Measurements from ENCODE around the gene GRIK4. TPM values are rescaled to one million over a fixed set of nuclear protein-coding genes. Genes with fewer than 3 reads are reported as not detected.

Gene GRIK4
- total RNA-seq, 2 experiments from 2014 or later: not detected

GRCh38 chr11:120471131-120471530 is 40.4 kb upstream of the GRIK4 start:
- no peaks in the 10 kb centered on the region for H3K27me3 Mint-ChIP-seq
- DNase-seq (no peak), ATAC-seq (no peak)
- H3K27ac Mint-ChIP-seq: no peak overlapping the region
- no peak for TF ChIP-seq CTCF (IDR thresholded peaks at IDR 0.05)
- intact Hi-C loops (cut with micrococcal nuclease): no loop called here
- ChIA-PET POLR2A (no interaction called here), CTCF (no interaction called here)
- H3K36me3 Mint-ChIP-seq (ENCODE audit: low read depth): peaks cover 13% of the 10 kb centered on the region
- H3K4me1 Mint-ChIP-seq (ENCODE audit: low read depth): no peaks in the 10 kb centered on the region
- H3K9me3 Mint-ChIP-seq: no peaks in the 10 kb centered on the region
- H3K4me3 Mint-ChIP-seq: no peak overlapping the region

GRCh38 chr11:120471994-120472393 is 39.6 kb upstream of the GRIK4 start:
- no peak overlapping the region for H3K4me3 Mint-ChIP-seq
- ATAC-seq: no peak
- H3K36me3 Mint-ChIP-seq (ENCODE audit: low read depth): peaks cover 14% of the 10 kb centered on the region
- no peak overlapping the region for H3K27ac Mint-ChIP-seq
- intact Hi-C loops (cut with micrococcal nuclease): no loop called here
- ChIA-PET POLR2A (no interaction called here), CTCF (no interaction called here)
- no peaks in the 10 kb centered on the region for H3K9me3 Mint-ChIP-seq
- H3K4me1 Mint-ChIP-seq (ENCODE audit: low read depth): no peaks in the 10 kb centered on the region
- H3K27me3 Mint-ChIP-seq: no peaks in the 10 kb centered on the region
- DNase-seq: no peak
- TF ChIP-seq CTCF (IDR thresholded peaks at IDR 0.05): no peak

GRCh38 chr11:120473503-120473902 is 38.0 kb upstream of the GRIK4 start:
- ATAC-seq: no peak
- intact Hi-C loops (cut with micrococcal nuclease): no loop called here
- Mint-ChIP-seq H3K27me3 (no peaks in the 10 kb centered on the region), H3K4me3 (no peak overlapping the region), H3K9me3 (no peaks in the 10 kb centered on the region), H3K4me1 (ENCODE audit: low read depth) (no peaks in the 10 kb centered on the region), H3K27ac (no peak overlapping the region), H3K36me3 (ENCODE audit: low read depth) (peaks cover 12% of the 10 kb centered on the region)
- TF ChIP-seq CTCF (IDR thresholded peaks at IDR 0.05): no peak
- DNase-seq: no peak
- ChIA-PET POLR2A (no interaction called here), CTCF (interaction anchor here (1.0 kb wide), 1 partner anchor 14 kb away, joined by 3 read pairs; no protein-coding TSS in a partner anchor)

- intact Hi-C loops (cut with micrococcal nuclease): loop anchor here (10.0 kb wide), 1 partner anchor 147 kb away; the partner anchor contains the start of gene ARHGEF12
- peaks cover 11% of the 10 kb centered on the region for H3K36me3 Mint-ChIP-seq (ENCODE audit: low read depth)
Measured at GRCh38 chr11:120482149-120482548, 29.4 kb upstream of the GRIK4 start.

GRCh38 chr11:120484722-120485121 is 26.8 kb upstream of the GRIK4 start:
- H3K36me3 Mint-ChIP-seq (ENCODE audit: low read depth): peaks cover 6% of the 10 kb centered on the region
- TF ChIP-seq CTCF (IDR thresholded peaks at IDR 0.05): no peak
- ChIA-PET POLR2A (no interaction called here), CTCF (no interaction called here)
- H3K27me3 Mint-ChIP-seq: no peaks in the 10 kb centered on the region
- H3K27ac Mint-ChIP-seq: no peak overlapping the region
- no peaks in the 10 kb centered on the region for H3K4me1 Mint-ChIP-seq (ENCODE audit: low read depth)
- no peak overlapping the region for H3K4me3 Mint-ChIP-seq
- intact Hi-C loops (cut with micrococcal nuclease): loop anchor here (10.0 kb wide), 1 partner anchor 150 kb away; the partner anchor contains the start of gene ARHGEF12
- no peak for DNase-seq
- ATAC-seq: no peak
- H3K9me3 Mint-ChIP-seq: no peaks in the 10 kb centered on the region

More at GRCh38 chr11:120482149-120482548, 29.4 kb upstream of the GRIK4 start:
- ChIA-PET POLR2A (no interaction called here), CTCF (no interaction called here)
- Mint-ChIP-seq H3K27ac (no peak overlapping the region), H3K4me1 (ENCODE audit: low read depth) (no peaks in the 10 kb centered on the region), H3K4me3 (no peak overlapping the region), H3K9me3 (no peaks in the 10 kb centered on the region), H3K27me3 (no peaks in the 10 kb centered on the region)
- ATAC-seq: no peak
- no peak for TF ChIP-seq CTCF (IDR thresholded peaks at IDR 0.05)
- DNase-seq: no peak
